Esophagus (tissue), 2 donors: ENCODE results near the gene FBXL14. TPM values are rescaled to one million over a fixed set of nuclear protein-coding genes. Genes with fewer than 3 reads are reported as not detected.

Experiments used
- H3K27ac ChIP-seq, 2 donors: one replicate each; pipeline ENCODE4 v1.5.1; 2013; ENCODE audit warnings: low read depth in 2 of 2, mild to moderate bottlenecking in 2 of 2, inconsistent platforms in 1 of 2, low read length in 1 of 2, moderate library complexity in 1 of 2
- H3K27me3 ChIP-seq, 2 donors: one replicate each; pipeline ENCODE4 v1.6.1; 2013; ENCODE audit warnings: low read length in 2 of 2, control low read depth in 1 of 2, mild to moderate bottlenecking in 1 of 2; ENCODE audit not compliant: insufficient read depth in 2 of 2, control insufficient read depth in 1 of 2
- H3K36me3 ChIP-seq, 2 donors: one replicate each; pipeline ENCODE4 v1.6.1; 2013; ENCODE audit warnings: low read length in 1 of 2; ENCODE audit not compliant: control insufficient read depth in 2 of 2, insufficient read depth in 2 of 2
- H3K4me1 ChIP-seq, 2 donors: one replicate each; pipeline ENCODE4 v1.6.1; 2013; ENCODE audit warnings: low read length in 1 of 2; ENCODE audit not compliant: control insufficient read depth in 2 of 2, insufficient read depth in 2 of 2
- H3K4me3 ChIP-seq, 2 donors: one replicate each; pipeline ENCODE4 v1.5.1; 2013; ENCODE audit warnings: low read length in 2 of 2, mild to moderate bottlenecking in 2 of 2, low read depth in 1 of 2, moderate library complexity in 1 of 2
- H3K9me3 ChIP-seq, 2 donors: one replicate each; pipeline ENCODE4 v1.6.1; 2013; ENCODE audit warnings: mild to moderate bottlenecking in 2 of 2, low read depth in 1 of 2, low read length in 1 of 2, moderate library complexity in 1 of 2; ENCODE audit not compliant: control insufficient read depth in 2 of 2, insufficient read depth in 1 of 2
- WGBS, 2 donors: extraction: QIAGEN DNeasy Blood & Tissue Kit; methylation state at CpG; one replicate each; pipeline ENCODE4 v1.1.7; 2013; 5-methylcytosine and 5-hydroxymethylcytosine counted together
- polyA plus RNA-seq, 2 donors: library from polyadenylated mRNA; stranded (reverse); fragments of 200-250 nt; gene quantifications; one replicate each; pipeline ENCODE4 v1.2.3, GENCODE V29; 2013
- donor health status: healthy with polysubstance abuse.
- donor health status: Bipolar disorder and iron deficiency.

FBXL14 gene
- polyA plus RNA-seq, 2 donors = 2.8 to 6.2 TPM

- peaks cover 2 to 6% of the 10 kb centered on the region in 2 donors for H3K4me1 ChIP-seq
- 75 to 79% methylated on average over 11 of the region's 11 CpGs for WGBS, 2 donors
- H3K27me3 ChIP-seq = no peaks in the 10 kb centered on the region
- no peak overlapping the region for H3K4me3 ChIP-seq
- no peaks in the 10 kb centered on the region for H3K9me3 ChIP-seq
- H3K27ac ChIP-seq = no peak overlapping the region
- H3K36me3 ChIP-seq = no peaks in the 10 kb centered on the region
Observed at GRCh38 chr12:1532375-1533165, 61.8 kb downstream of the FBXL14 start.

- Histone ChIP-seq H3K27ac (no peak overlapping the region), H3K4me3 (peak overlapping the region; percentile 55 to 80), H3K4me1 (peaks cover 2 to 6% of the 10 kb centered on the region in 2 donors), H3K27me3 (no peaks in the 10 kb centered on the region), H3K36me3 (no peaks in the 10 kb centered on the region), H3K9me3 (no peaks in the 10 kb centered on the region)
- WGBS, 2 donors = 35 to 41% methylated on average over 26 of the region's 26 CpGs
Observed at GRCh38 chr12:1531654-1532374, 62.6 kb downstream of the FBXL14 start.

GRCh38 chr12:1531153-1531653 lies 63.2 kb downstream of the FBXL14 start:
- WGBS, 2 donors = 2 to 3% methylated on average over 33 to 56 of the region's 56 CpGs
- H3K36me3 ChIP-seq = no peaks in the 10 kb centered on the region
- peak overlapping the region; percentile 55 to 80 for H3K4me3 ChIP-seq
- H3K4me1 ChIP-seq = peaks cover 2 to 6% of the 10 kb centered on the region in 2 donors
- H3K27ac ChIP-seq = no peak overlapping the region
- no peaks in the 10 kb centered on the region for H3K27me3 ChIP-seq
- H3K9me3 ChIP-seq = no peaks in the 10 kb centered on the region

GRCh38 chr12:1530592-1531152 lies 63.7 kb downstream of the FBXL14 start:
- H3K27ac ChIP-seq = no peak overlapping the region
- H3K4me1 ChIP-seq = peaks cover 2 to 6% of the 10 kb centered on the region in 2 donors
- H3K4me3 ChIP-seq = peak overlapping the region; percentile 56 to 80
- no peaks in the 10 kb centered on the region for H3K27me3 ChIP-seq
- no peaks in the 10 kb centered on the region for H3K36me3 ChIP-seq
- 1% methylated on average over 59 to 99 of the region's 99 CpGs for WGBS, 2 donors
- H3K9me3 ChIP-seq = no peaks in the 10 kb centered on the region

GRCh38 chr12:1529862-1530591 lies 64.4 kb downstream of the FBXL14 start:
- WGBS, 2 donors = 2 to 5% methylated on average over 81 to 101 of the region's 101 CpGs
- no peak overlapping the region for H3K27ac ChIP-seq

GRCh38 chr12:1529228-1529861 lies 65.0 kb downstream of the FBXL14 start:
- Histone ChIP-seq H3K36me3 (no peaks in the 10 kb centered on the region), H3K4me3 (peak overlapping the region; percentile 56 to 80), H3K27ac (no peak overlapping the region)

More at GRCh38 chr12:1529862-1530591, 64.4 kb downstream of the FBXL14 start:
- no peaks in the 10 kb centered on the region for H3K9me3 ChIP-seq
- no peaks in the 10 kb centered on the region for H3K27me3 ChIP-seq
- no peaks in the 10 kb centered on the region for H3K36me3 ChIP-seq
- peak overlapping the region; percentile 56 to 80 for H3K4me3 ChIP-seq
- H3K4me1 ChIP-seq = peaks cover 0 to 6% of the 10 kb centered on the region in 2 donors

GRCh38 chr12:1528791-1529190 lies 65.6 kb downstream of the FBXL14 start:
- Histone ChIP-seq H3K9me3 (no peaks in the 10 kb centered on the region), H3K27ac (no peak overlapping the region), H3K36me3 (no peaks in the 10 kb centered on the region), H3K4me1 (peaks cover 0 to 6% of the 10 kb centered on the region in 2 donors), H3K27me3 (no peaks in the 10 kb centered on the region), H3K4me3 (no peak overlapping the region)
- 82 to 94% methylated on average over 3 of the region's 3 CpGs for WGBS, 2 donors

More at GRCh38 chr12:1529228-1529861, 65.0 kb downstream of the FBXL14 start:
- peaks cover 0 to 6% of the 10 kb centered on the region in 2 donors for H3K4me1 ChIP-seq
- no peaks in the 10 kb centered on the region for H3K27me3 ChIP-seq
- no peaks in the 10 kb centered on the region for H3K9me3 ChIP-seq
- 61 to 62% methylated on average over 11 of the region's 11 CpGs for WGBS, 2 donors

GRCh38 chr12:1527789-1528188 lies 66.6 kb downstream of the FBXL14 start:
- Histone ChIP-seq H3K4me3 (no peak overlapping the region), H3K9me3 (no peaks in the 10 kb centered on the region), H3K36me3 (no peaks in the 10 kb centered on the region), H3K4me1 (peaks cover 0 to 6% of the 10 kb centered on the region in 2 donors), H3K27me3 (no peaks in the 10 kb centered on the region), H3K27ac (no peak overlapping the region)
- WGBS, 2 donors = 39 to 54% methylated on average over 4 of the region's 4 CpGs
